ENCODE measurements around the gene FKBP1B.
"Not testable (repeated sequence)": the region's sequence is repeated elsewhere in the genome, so short reads cannot be mapped to it uniquely, and the experiment has no call there.

Gene FKBP1B

GRCh38 chr2:24086241-24086640 lies 36.7 kb downstream of the FKBP1B start (continued):
- TF ChIP-seq OSR2 (tag by site-specific recombination; IDR thresholded peaks at IDR 0.05): no peak
- TF ChIP-seq ZNF202 (tag by site-specific recombination; IDR thresholded peaks at IDR 0.05; ENCODE audit: borderline replicate concordance): no peak
- TF ChIP-seq PRDM6 (tag by site-specific recombination; IDR thresholded peaks at IDR 0.05): no peak
- TF ChIP-seq ZNF658 (tag by site-specific recombination; IDR thresholded peaks at IDR 0.05): no peak
- no peak for TF ChIP-seq ZBTB49 (tag by site-specific recombination; IDR thresholded peaks at IDR 0.05; ENCODE audit: low read depth)
- TF ChIP-seq ZNF211 (tag by site-specific recombination; IDR thresholded peaks at IDR 0.05; ENCODE audit: low read depth): no peak

GRCh38 chr2:24087032-24087431 lies 37.5 kb downstream of the FKBP1B start:
- POLR2A ChIA-PET: interaction anchor here (0.9 kb wide), 1 partner anchor 10 kb away, joined by 4 read pairs; the partner anchor contains the start of gene SF3B6
- CTCF ChIA-PET: interaction anchor here (0.6 to 0.7 kb wide), 2 partner anchors 19 to 253 kb away, joined by 3 read pairs; no protein-coding TSS in a partner anchor
- TF ChIP-seq ZSCAN5A (tag by site-specific recombination; IDR thresholded peaks at IDR 0.05): no peak

GRCh38 chr2:24088821-24089359 lies 39.3 kb downstream of the FKBP1B start:
- no peak for TF ChIP-seq PRDM1 (tag by site-specific recombination; IDR thresholded peaks at IDR 0.05)
- no peak for TF ChIP-seq YY2 (tag by site-specific recombination; IDR thresholded peaks at IDR 0.05)
- no peak for TF ChIP-seq ZNF157 (tag by site-specific recombination; IDR thresholded peaks at IDR 0.05)
- no peak for TF ChIP-seq ZNF155 (tag by site-specific recombination; IDR thresholded peaks at IDR 0.05)
- TF ChIP-seq ZNF624 (tag by site-specific recombination; IDR thresholded peaks at IDR 0.05): no peak
- no peak for TF ChIP-seq ZNF112 (tag by site-specific recombination; IDR thresholded peaks at IDR 0.05)
- peaks cover 0 to 11% of the 10 kb centered on the region in 2 experiments; a peak in 2 of 3 replicates for H3K36me3 ChIP-seq (ENCODE audit: control insufficient read depth in 2 of 2, insufficient read depth in 1 of 2, low read length in 2 of 2)
- H3K4me1 ChIP-seq (ENCODE audit: control insufficient read depth, insufficient read depth, low read length): no peaks in the 10 kb centered on the region
- no peak overlapping the region for H3K27ac ChIP-seq (ENCODE audit: extremely low read depth, low read depth, low read length)
- POLR2A ChIA-PET: no interaction called here
- H3K4me3 ChIP-seq (ENCODE audit: low read depth, low read length): no peak overlapping the region
- CTCF ChIA-PET: interaction anchor here (0.7 kb wide), 1 partner anchor 570 kb away, joined by 3 read pairs; no protein-coding TSS in a partner anchor
- no peaks in the 10 kb centered on the region for H3K9me3 ChIP-seq (ENCODE audit: control insufficient read depth, insufficient read depth, low read depth, low read length)

More at GRCh38 chr2:24087032-24087431, 37.5 kb downstream of the FKBP1B start:
- H3K4me3 ChIP-seq (ENCODE audit: low read depth, low read length): no peak overlapping the region
- no peaks in the 10 kb centered on the region for H3K4me1 ChIP-seq (ENCODE audit: control insufficient read depth, insufficient read depth, low read length)
- H3K9me3 ChIP-seq (ENCODE audit: control insufficient read depth, insufficient read depth, low read depth, low read length): no peaks in the 10 kb centered on the region
- no peak overlapping the region for H3K27ac ChIP-seq (ENCODE audit: extremely low read depth, low read depth, low read length)
- peaks cover 2 to 24% of the 10 kb centered on the region in 2 experiments; a peak in 2 of 3 replicates for H3K36me3 ChIP-seq (ENCODE audit: control insufficient read depth in 2 of 2, insufficient read depth in 1 of 2, low read length in 2 of 2)

GRCh38 chr2:24093270-24093669 lies 43.7 kb downstream of the FKBP1B start:
- H3K4me3 ChIP-seq (ENCODE audit: low read depth, low read length); H3K9me3 ChIP-seq (ENCODE audit: control insufficient read depth, insufficient read depth, low read depth, low read length); POLR2A ChIA-PET; H3K4me1 ChIP-seq (ENCODE audit: control insufficient read depth, insufficient read depth, low read length); H3K27ac ChIP-seq (ENCODE audit: extremely low read depth, low read depth, low read length): not testable (repeated sequence)
- TF ChIP-seq ZNF146 (tag by site-specific recombination; IDR thresholded peaks at IDR 0.05): peak; percentile 63
- H3K36me3 ChIP-seq (ENCODE audit: control insufficient read depth in 2 of 2, insufficient read depth in 1 of 2, low read length in 2 of 2): peaks cover 0 to 17% of the 10 kb centered on the region in 2 experiments; a peak in 2 of 3 replicates
- CTCF ChIA-PET: interaction anchor here (2.8 kb wide), 1 partner anchor 9 kb away, joined by 10 read pairs; the partner anchor contains the start of gene TP53I3

- POLR2A ChIA-PET: interaction anchor here (1.1 kb wide), 1 partner anchor 11 kb away, joined by 3 read pairs; no protein-coding TSS in a partner anchor
- H3K27ac ChIP-seq (ENCODE audit: extremely low read depth, low read depth, low read length); H3K9me3 ChIP-seq (ENCODE audit: control insufficient read depth, insufficient read depth, low read depth, low read length); H3K4me1 ChIP-seq (ENCODE audit: control insufficient read depth, insufficient read depth, low read length); H3K4me3 ChIP-seq (ENCODE audit: low read depth, low read length); CTCF ChIA-PET; H3K36me3 ChIP-seq (ENCODE audit: control insufficient read depth in 2 of 2, insufficient read depth in 1 of 2, low read length in 2 of 2): not testable (repeated sequence)
Observed at GRCh38 chr2:24095171-24095677, 45.7 kb downstream of the FKBP1B start.

Measured in HEK293 (cell line).